NB4 (cell line): ENCODE measurements around the gene ODAD3.
A peak's percentile ranks its signal among the peaks of the same experiment; 100 is the strongest.

Source experiments
- DNase-seq: peaks from one replicate; pipeline ENCODE4 v3.0.0; 2010; ENCODE audit warnings: low read depth
- H3K4me3 ChIP-seq: one replicate; pipeline ENCODE4 v1.5.1; 2011; ENCODE audit warnings: mild to moderate bottlenecking, low read depth, low read length, moderate library complexity
- MAX ChIP-seq: IDR thresholded peaks from 2 replicates; pipeline ENCODE4 v1.6.1; 2011; ENCODE audit warnings: low read depth, low read length
- MYC ChIP-seq: IDR thresholded peaks from 2 replicates; pipeline ENCODE4 v1.6.1; 2011; ENCODE audit warnings: low read depth, low read length
- POLR2A ChIP-seq: IDR thresholded peaks from 2 replicates; pipeline ENCODE4 v1.6.1; 2011; ENCODE audit warnings: mild to moderate bottlenecking; ENCODE audit not compliant: insufficient read length; ENCODE audit errors: extremely low read depth
- TF ChIP-seq, protein P1 (sequence below): IDR thresholded peaks from one replicate; pipeline ENCODE4 v1.5.1; 2012; ENCODE audit warnings: low read depth, low read length

The ODAD3 gene

GRCh38 chr19:11373885-11374432, 61.0 kb downstream of the ODAD3 start:
- TF ChIP-seq MAX (no peak), MYC (no peak), POLR2A (no peak)
- TF ChIP-seq, protein P1, sequence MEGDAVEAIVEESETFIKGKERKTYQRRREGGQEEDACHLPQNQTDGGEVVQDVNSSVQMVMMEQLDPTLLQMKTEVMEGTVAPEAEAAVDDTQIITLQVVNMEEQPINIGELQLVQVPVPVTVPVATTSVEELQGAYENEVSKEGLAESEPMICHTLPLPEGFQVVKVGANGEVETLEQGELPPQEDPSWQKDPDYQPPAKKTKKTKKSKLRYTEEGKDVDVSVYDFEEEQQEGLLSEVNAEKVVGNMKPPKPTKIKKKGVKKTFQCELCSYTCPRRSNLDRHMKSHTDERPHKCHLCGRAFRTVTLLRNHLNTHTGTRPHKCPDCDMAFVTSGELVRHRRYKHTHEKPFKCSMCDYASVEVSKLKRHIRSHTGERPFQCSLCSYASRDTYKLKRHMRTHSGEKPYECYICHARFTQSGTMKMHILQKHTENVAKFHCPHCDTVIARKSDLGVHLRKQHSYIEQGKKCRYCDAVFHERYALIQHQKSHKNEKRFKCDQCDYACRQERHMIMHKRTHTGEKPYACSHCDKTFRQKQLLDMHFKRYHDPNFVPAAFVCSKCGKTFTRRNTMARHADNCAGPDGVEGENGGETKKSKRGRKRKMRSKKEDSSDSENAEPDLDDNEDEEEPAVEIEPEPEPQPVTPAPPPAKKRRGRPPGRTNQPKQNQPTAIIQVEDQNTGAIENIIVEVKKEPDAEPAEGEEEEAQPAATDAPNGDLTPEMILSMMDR, result no peak
- DNase-seq, result peak; percentile 60
- peak overlapping the region; percentile 60 for H3K4me3 ChIP-seq

- TF ChIP-seq POLR2A, result no peak
- no peak for TF ChIP-seq MYC
- no peak for TF ChIP-seq MAX
- TF ChIP-seq, protein P1, result no peak
- DNase-seq, result peak; percentile 43
- H3K4me3 ChIP-seq, result peak overlapping the region; percentile 60
Measured at GRCh38 chr19:11373166-11373884, 61.6 kb downstream of the ODAD3 start.

DNA sequence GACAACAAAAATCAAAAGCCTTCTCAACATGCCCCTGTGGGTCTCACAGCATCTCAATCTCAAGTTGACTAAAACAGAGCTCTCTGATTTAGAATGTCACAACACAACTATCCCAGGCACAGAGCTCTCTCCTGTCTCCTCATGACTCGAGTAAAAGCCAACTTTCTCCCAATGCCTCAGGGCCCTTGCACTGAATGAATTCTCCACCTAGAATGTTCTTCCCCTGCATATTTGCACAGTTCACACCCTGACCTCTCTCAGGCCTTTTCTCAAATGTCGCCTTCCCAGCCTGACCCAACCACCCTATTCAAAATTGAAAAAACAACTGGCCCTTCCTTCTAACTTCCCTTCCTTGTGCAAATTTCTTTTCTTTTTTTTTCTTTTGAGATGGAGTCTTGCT, 64.2 kb downstream of the ODAD3 start:
- H3K4me3 ChIP-seq, result no peak overlapping the region
- no peak for DNase-seq
- no peak for TF ChIP-seq MYC
- TF ChIP-seq, protein P1, result no peak
- TF ChIP-seq MAX, result no peak
- no peak for TF ChIP-seq POLR2A
